ENCODE data around the gene SPEM2.

- no peak for TF ChIP-seq CTCF (IDR thresholded peaks at IDR 0.05)
- TF ChIP-seq POLR2A (IDR thresholded peaks at IDR 0.05): no peak
Observed at GRCh38 chr17:7423679-7424078, 1.7 kb upstream of the SPEM2 start.
